Ovary (tissue), 3 donors: ENCODE results near the gene CRIM1.

Experiments
- CTCF ChIP-seq, 3 donors: fragments of 450-650 bp in 2 of 3; fragments of 200-600 bp in 1 of 3; IDR thresholded peaks; one replicate each; pipeline versions ENCODE4 v1.5.1 to v1.8.0; 2016 to 2022; ENCODE audit warnings: antibody characterized with exemption in 3 of 3, mild to moderate bottlenecking in 1 of 3
- EP300 ChIP-seq: sonication (generic); formaldehyde crosslinking; IDR thresholded peaks from one replicate; pipeline ENCODE4 v1.6.1; 2017; ENCODE audit warnings: antibody characterized with exemption
- POLR2A ChIP-seq: fragments of 450-650 bp; IDR thresholded peaks from one replicate; pipeline ENCODE4 v1.6.1; 2017; ENCODE audit warnings: antibody characterized with exemption, mild to moderate bottlenecking, moderate library complexity
- donor health status: DM: no; HTN: no; CAD: no.

- TF ChIP-seq CTCF (IDR thresholded peaks at IDR 0.05) (no peak), EP300 (no peak), POLR2A (no peak)
Measured at GRCh38 chr2:36479406-36479805, 123.8 kb downstream of the CRIM1 start.
